Panc1 (cell line): ENCODE results near the gene KIAA1671. TPM values are rescaled to one million over a fixed set of nuclear protein-coding genes. Genes with fewer than 3 reads are reported as not detected.

Experiments
- ATAC-seq: fragments of 200-7000 bp; cut with Tn5 transposase; 2 replicates; pipeline ENCODE4 v1.9.1; 2020; ENCODE audit warnings: mild to moderate bottlenecking, moderate library complexity
- BruUV-seq: library from RNA; stranded (reverse); fragments of 400-500 nt; replicated peaks from 2 replicates; lab custom pipeline; 2021; lab: Mats Ljungman, UMichigan
- CTCF ChIA-PET: fragments of 300-600 bp; sonication (Branson Sonifier 250); formaldehyde crosslinking; loops from one replicate; lab custom pipeline; 2022; ENCODE audit warnings: antibody characterized with exemption; lab: Charles Lee
- POLR2A ChIA-PET: fragments of 300-600 bp; sonication (Branson Sonifier 250); formaldehyde crosslinking; loops from one replicate; lab custom pipeline; 2022; ENCODE audit warnings: antibody characterized with exemption; lab: Charles Lee
- DNase-seq: peaks from one replicate; pipeline ENCODE4 v3.0.0-alpha.2; 2010; ENCODE audit warnings: low read depth, low spot score
- H3K27ac ChIP-seq: 2 replicates; pipeline ENCODE4 v1.5.1; 2011; ENCODE audit warnings: mild to moderate bottlenecking, low read length, inconsistent platforms
- H3K27me3 ChIP-seq: fragments of 200-500 bp; sonication (Bioruptor generic); 2 replicates; pipeline ENCODE4 v1.6.0; 2014; ENCODE audit warnings: low read length, inconsistent platforms; ENCODE audit not compliant: control insufficient read depth, insufficient read depth
- H3K36me3 ChIP-seq: fragments of 200-500 bp; sonication (Bioruptor generic); 2 replicates; pipeline ENCODE4 v1.5.1; 2014; ENCODE audit warnings: inconsistent platforms, mild to moderate bottlenecking, low read length, moderate library complexity; ENCODE audit not compliant: control insufficient read depth, insufficient read depth
- H3K4me1 ChIP-seq: 2 replicates; pipeline ENCODE4 v1.5.1; 2011; ENCODE audit warnings: inconsistent platforms, mild to moderate bottlenecking, low read length, moderate library complexity; ENCODE audit not compliant: control insufficient read depth, insufficient read depth
- H3K4me3 ChIP-seq, 2 experiments: 2 replicates each; pipeline ENCODE4 v1.5.1; 2011 to 2012; ENCODE audit warnings: low read depth in 2 of 2, low read length in 2 of 2, mild to moderate bottlenecking in 2 of 2, inconsistent platforms in 1 of 2, moderate library complexity in 1 of 2
- H3K9me3 ChIP-seq: fragments of 200-500 bp; sonication (Bioruptor generic); 2 replicates; pipeline ENCODE4 v1.5.1; 2014; ENCODE audit warnings: low read depth, mild to moderate bottlenecking, inconsistent platforms, low read length, moderate library complexity; ENCODE audit not compliant: control insufficient read depth, insufficient read depth
- POLR2AphosphoS5 ChIP-seq: IDR thresholded peaks from 2 replicates; pipeline ENCODE4 v1.6.1; 2012; ENCODE audit warnings: mild to moderate bottlenecking, low read depth, low read length, moderate library complexity
- SIN3A ChIP-seq: IDR thresholded peaks from 2 replicates; pipeline ENCODE4 v1.6.1; 2012; ENCODE audit warnings: low read depth, mild to moderate bottlenecking, low read length, moderate library complexity, borderline replicate concordance; ENCODE audit not compliant: insufficient read depth
- TCF7L2 ChIP-seq: IDR thresholded peaks from 2 replicates; pipeline ENCODE4 v1.6.1; 2011; ENCODE audit warnings: mild to moderate bottlenecking, low read depth, low read length, inconsistent platforms
- in situ Hi-C: cut with HindIII; loops from 2 replicates; pipeline ENCODE4 v1.10.0; 2016; ENCODE audit warnings: low sequenced_read_pairs, low pct_unique_long_range_greater_than_20kb
- intact Hi-C: fragments of 100-400 bp; cut with micrococcal nuclease; formaldehyde crosslinking; loops from one replicate; pipeline ENCODE4 v1.10.0; 2022; ENCODE audit not compliant: unreplicated experiment
- total RNA-seq: library from RNA; stranded (reverse); gene quantifications from one replicate; pipeline ENCODE4 v1.2.1, GENCODE V29; 2021; ENCODE audit not compliant: unreplicated experiment
- TF ChIP-seq, protein P1 (sequence below): fragments of 450-650 bp; IDR thresholded peaks from 2 replicates; pipeline ENCODE4 v1.5.1; 2017; ENCODE audit warnings: mild to moderate bottlenecking
- TF ChIP-seq, protein P2 (sequence below), 2 experiments: IDR thresholded peaks; 2 replicates each; pipeline ENCODE4 v1.6.1; 2011 to 2012; ENCODE audit warnings: low read depth in 2 of 2, control low read depth in 1 of 2, low read length in 1 of 2, mild to moderate bottlenecking in 1 of 2, moderate library complexity in 1 of 2; ENCODE audit not compliant: insufficient read depth in 1 of 2

KIAA1671 gene
- total RNA-seq, 1 experiment from 2014 or later: 48.1 TPM

DNA sequence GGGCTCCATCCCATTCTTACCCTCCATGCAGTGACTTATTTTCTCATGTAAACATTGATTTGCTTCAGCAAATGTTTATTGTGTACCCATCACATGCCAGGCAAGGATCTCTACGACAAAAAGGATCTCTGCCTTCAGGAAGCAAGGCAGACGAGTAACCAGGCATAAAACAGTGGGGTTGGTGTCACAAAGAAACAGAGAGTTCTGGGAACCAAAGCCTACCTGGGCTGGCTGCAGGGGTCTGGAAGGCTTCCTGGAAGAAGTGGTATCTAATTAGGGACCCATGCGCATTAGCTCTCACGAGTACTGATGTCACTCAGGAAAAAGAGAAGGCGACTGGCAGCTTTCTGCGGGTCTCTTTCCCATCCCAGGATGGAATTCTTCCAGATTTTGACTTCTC, 44.5 kb downstream of the KIAA1671 start:
- H3K4me3 ChIP-seq: no peak overlapping the region
- in situ Hi-C loops (no loop called here), intact Hi-C loops (no loop called here)
- TF ChIP-seq TCF7L2: no peak
- no peak for TF ChIP-seq POLR2AphosphoS5
- TF ChIP-seq, protein P1, sequence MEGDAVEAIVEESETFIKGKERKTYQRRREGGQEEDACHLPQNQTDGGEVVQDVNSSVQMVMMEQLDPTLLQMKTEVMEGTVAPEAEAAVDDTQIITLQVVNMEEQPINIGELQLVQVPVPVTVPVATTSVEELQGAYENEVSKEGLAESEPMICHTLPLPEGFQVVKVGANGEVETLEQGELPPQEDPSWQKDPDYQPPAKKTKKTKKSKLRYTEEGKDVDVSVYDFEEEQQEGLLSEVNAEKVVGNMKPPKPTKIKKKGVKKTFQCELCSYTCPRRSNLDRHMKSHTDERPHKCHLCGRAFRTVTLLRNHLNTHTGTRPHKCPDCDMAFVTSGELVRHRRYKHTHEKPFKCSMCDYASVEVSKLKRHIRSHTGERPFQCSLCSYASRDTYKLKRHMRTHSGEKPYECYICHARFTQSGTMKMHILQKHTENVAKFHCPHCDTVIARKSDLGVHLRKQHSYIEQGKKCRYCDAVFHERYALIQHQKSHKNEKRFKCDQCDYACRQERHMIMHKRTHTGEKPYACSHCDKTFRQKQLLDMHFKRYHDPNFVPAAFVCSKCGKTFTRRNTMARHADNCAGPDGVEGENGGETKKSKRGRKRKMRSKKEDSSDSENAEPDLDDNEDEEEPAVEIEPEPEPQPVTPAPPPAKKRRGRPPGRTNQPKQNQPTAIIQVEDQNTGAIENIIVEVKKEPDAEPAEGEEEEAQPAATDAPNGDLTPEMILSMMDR: no peak
- TF ChIP-seq, protein P2, sequence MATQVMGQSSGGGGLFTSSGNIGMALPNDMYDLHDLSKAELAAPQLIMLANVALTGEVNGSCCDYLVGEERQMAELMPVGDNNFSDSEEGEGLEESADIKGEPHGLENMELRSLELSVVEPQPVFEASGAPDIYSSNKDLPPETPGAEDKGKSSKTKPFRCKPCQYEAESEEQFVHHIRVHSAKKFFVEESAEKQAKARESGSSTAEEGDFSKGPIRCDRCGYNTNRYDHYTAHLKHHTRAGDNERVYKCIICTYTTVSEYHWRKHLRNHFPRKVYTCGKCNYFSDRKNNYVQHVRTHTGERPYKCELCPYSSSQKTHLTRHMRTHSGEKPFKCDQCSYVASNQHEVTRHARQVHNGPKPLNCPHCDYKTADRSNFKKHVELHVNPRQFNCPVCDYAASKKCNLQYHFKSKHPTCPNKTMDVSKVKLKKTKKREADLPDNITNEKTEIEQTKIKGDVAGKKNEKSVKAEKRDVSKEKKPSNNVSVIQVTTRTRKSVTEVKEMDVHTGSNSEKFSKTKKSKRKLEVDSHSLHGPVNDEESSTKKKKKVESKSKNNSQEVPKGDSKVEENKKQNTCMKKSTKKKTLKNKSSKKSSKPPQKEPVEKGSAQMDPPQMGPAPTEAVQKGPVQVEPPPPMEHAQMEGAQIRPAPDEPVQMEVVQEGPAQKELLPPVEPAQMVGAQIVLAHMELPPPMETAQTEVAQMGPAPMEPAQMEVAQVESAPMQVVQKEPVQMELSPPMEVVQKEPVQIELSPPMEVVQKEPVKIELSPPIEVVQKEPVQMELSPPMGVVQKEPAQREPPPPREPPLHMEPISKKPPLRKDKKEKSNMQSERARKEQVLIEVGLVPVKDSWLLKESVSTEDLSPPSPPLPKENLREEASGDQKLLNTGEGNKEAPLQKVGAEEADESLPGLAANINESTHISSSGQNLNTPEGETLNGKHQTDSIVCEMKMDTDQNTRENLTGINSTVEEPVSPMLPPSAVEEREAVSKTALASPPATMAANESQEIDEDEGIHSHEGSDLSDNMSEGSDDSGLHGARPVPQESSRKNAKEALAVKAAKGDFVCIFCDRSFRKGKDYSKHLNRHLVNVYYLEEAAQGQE (IDR thresholded peaks at IDR 0.05; ENCODE audit: insufficient read depth in 1 of 2, low read depth in 2 of 2, low read length in 1 of 2): no peak
- no peak for TF ChIP-seq SIN3A
- no peaks in the 10 kb centered on the region for H3K27me3 ChIP-seq
- ChIA-PET POLR2A (no interaction called here), CTCF (no interaction called here)
- no peak for DNase-seq
- peaks cover 54% of the 10 kb centered on the region for H3K4me1 ChIP-seq
- no peak for ATAC-seq
- no TSS peak for BruUV-seq
- no peaks in the 10 kb centered on the region for H3K9me3 ChIP-seq
- H3K27ac ChIP-seq: peak overlapping the region; percentile 54; the same call in 1 of the 2 replicates
- no peaks in the 10 kb centered on the region for H3K36me3 ChIP-seq

DNA sequence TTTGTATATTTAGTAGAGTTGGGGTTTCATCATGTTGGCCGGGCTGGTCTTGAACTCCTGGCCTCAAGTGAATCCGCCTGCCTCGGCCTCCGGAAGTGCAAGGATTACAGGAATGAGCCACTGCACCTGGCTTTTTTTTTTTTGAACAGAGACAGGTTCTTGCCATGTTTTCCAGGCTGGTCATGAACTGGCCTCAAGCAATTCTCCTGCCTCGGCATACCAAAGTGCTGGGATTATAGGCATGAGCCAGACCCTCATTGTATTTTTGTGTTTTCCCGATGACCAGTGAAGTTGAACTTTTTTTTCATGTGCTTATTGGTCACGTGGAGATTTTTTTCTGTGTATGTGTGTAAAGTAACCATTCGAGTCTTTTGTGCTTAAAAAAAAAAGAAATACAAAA, 48.2 kb downstream of the KIAA1671 start:
- Histone ChIP-seq H3K4me1 (peaks cover 36% of the 10 kb centered on the region), H3K4me3 (no peak overlapping the region), H3K9me3 (no peaks in the 10 kb centered on the region), H3K27me3 (no peaks in the 10 kb centered on the region), H3K36me3 (no peaks in the 10 kb centered on the region), H3K27ac (no peak overlapping the region)
- DNase-seq (no peak), ATAC-seq (no peak)
- ChIA-PET POLR2A (interaction anchor here (0.7 kb wide), 1 partner anchor 913 kb away, joined by 11 read pairs; no protein-coding TSS in a partner anchor), CTCF (no interaction called here)
- no TSS peak for BruUV-seq
- intact Hi-C loops: no loop called here
- TF ChIP-seq SIN3A (no peak), POLR2AphosphoS5 (no peak), TCF7L2 (no peak)
- TF ChIP-seq, protein P2 (IDR thresholded peaks at IDR 0.05; ENCODE audit: insufficient read depth in 1 of 2, low read depth in 2 of 2, low read length in 1 of 2): no peak
- TF ChIP-seq, protein P1: no peak
- in situ Hi-C loops: no loop called here
